Measurements from ENCODE around the gene ZNF124. TPM values are rescaled to one million over a fixed set of nuclear protein-coding genes. Genes with fewer than 3 reads are reported as not detected.

The ZNF124 gene
- total and polyA plus RNA-seq, 2 of the 8 experiments (the other 6 are each of a cell fraction or from before 2014, with no cell fraction given): 4.6 to 39.9 TPM

DNA sequence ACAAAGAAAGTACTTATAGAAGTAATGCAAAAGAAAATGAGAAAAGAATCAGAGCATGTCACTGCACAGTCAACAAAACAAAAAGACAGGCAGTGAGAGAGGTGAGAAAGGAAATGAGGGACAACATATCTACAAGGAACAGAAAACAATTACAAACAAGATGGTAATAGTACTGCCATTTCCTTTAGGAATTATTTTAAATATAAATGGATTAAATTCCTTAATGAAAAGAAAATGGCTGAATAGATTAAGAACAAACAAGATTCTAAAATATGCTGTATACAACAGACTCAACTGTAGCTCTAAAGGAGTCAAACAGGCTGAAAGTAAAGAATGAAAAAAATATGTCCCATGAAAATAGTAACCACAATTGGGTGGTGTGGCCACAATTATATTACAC is 22.1 kb upstream of the ZNF124 start:
- H3K23ac ChIP-seq (ENCODE audit: insufficient read length): no peak overlapping the region
- no peaks in the 10 kb centered on the region for H4K20me1 ChIP-seq (replicated peaks in 1 of 2; ENCODE audit: control insufficient read depth in 1 of 2, insufficient read depth in 2 of 2, low read length in 2 of 2)
- H2BK20ac ChIP-seq (ENCODE audit: low read length): no peak overlapping the region
- TF ChIP-seq YY1 (IDR thresholded peaks at IDR 0.05; ENCODE audit: low read depth, low read length): no peak
- TF ChIP-seq EZH2 (IDR thresholded peaks at IDR 0.05; ENCODE audit: low read depth, low read length, severe bottlenecking): no peak
- TF ChIP-seq, protein P1, sequence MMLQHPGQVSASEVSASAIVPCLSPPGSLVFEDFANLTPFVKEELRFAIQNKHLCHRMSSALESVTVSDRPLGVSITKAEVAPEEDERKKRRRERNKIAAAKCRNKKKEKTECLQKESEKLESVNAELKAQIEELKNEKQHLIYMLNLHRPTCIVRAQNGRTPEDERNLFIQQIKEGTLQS (IDR thresholded peaks at IDR 0.05; ENCODE audit: insufficient read depth, low read depth, low read length): no peak
- TF ChIP-seq BRCA1 (IDR thresholded peaks at IDR 0.05; ENCODE audit: low read depth, low read length): no peak
- no peak for TF ChIP-seq POLR2A (IDR thresholded peaks at IDR 0.05; ENCODE audit: control extremely low read depth in 1 of 2, low read depth in 2 of 2, low read length in 2 of 2)
- TF ChIP-seq TEAD4 (IDR thresholded peaks at IDR 0.05; ENCODE audit: low read depth, low read length): no peak
- TF ChIP-seq SIX5 (IDR thresholded peaks at IDR 0.05; ENCODE audit: low read depth, low read length): no peak
- TF ChIP-seq, protein P2, sequence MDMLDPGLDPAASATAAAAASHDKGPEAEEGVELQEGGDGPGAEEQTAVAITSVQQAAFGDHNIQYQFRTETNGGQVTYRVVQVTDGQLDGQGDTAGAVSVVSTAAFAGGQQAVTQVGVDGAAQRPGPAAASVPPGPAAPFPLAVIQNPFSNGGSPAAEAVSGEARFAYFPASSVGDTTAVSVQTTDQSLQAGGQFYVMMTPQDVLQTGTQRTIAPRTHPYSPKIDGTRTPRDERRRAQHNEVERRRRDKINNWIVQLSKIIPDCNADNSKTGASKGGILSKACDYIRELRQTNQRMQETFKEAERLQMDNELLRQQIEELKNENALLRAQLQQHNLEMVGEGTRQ (IDR thresholded peaks at IDR 0.05; ENCODE audit: low read length): no peak
- no peak for TF ChIP-seq FOSL1 (IDR thresholded peaks at IDR 0.05; ENCODE audit: insufficient read depth, low read depth, low read length)
- TF ChIP-seq RAD21 (IDR thresholded peaks at IDR 0.05 in 1 of 2, conservative IDR thresholded peaks at IDR 0.05 in 1 of 2; ENCODE audit: low read depth in 2 of 2, low read length in 2 of 2): no peak
- TF ChIP-seq SIN3A (conservative IDR thresholded peaks at IDR 0.05 in 1 of 2, IDR thresholded peaks at IDR 0.05 in 1 of 2; ENCODE audit: low read depth in 1 of 2, low read length in 2 of 2): no peak
- no peak for TF ChIP-seq SIRT6 (IDR thresholded peaks at IDR 0.05; ENCODE audit: low read length)
- TF ChIP-seq RFX5 (IDR thresholded peaks at IDR 0.05; ENCODE audit: borderline replicate concordance, low read depth, low read length): no peak
- peaks cover 18 to 23% of the 10 kb centered on the region in 2 experiments for H3K9me3 ChIP-seq (ENCODE audit: insufficient read depth in 2 of 2, low read depth in 1 of 2, low read length in 1 of 2)
- no peak for FAIRE-seq
- ChIA-PET CTCF (ENCODE audit: partially characterized antibody) (no interaction called here), POLR2A (ENCODE audit: partially characterized antibody) (interaction anchor here (0.7 kb wide), 1 partner anchor 1684 kb away, joined by 3 read pairs; no protein-coding TSS in a partner anchor)
- no peak overlapping the region for H3K4me3 ChIP-seq (ENCODE audit: extremely low read depth in 1 of 4, insufficient read depth in 2 of 4, low read depth in 3 of 4, low read length in 4 of 4)
- no peaks in the 10 kb centered on the region for H3K79me1 ChIP-seq (ENCODE audit: low read depth, low read length)
- no peak overlapping the region for H3K14ac ChIP-seq (ENCODE audit: insufficient read length)
- no peak overlapping the region for H3K18ac ChIP-seq (ENCODE audit: extremely low read depth, low read length)
- no peak overlapping the region for H2BK15ac ChIP-seq (ENCODE audit: low read length)
- no peaks in the 10 kb centered on the region for H3K23me2 ChIP-seq (ENCODE audit: low read depth, low read length)
- no peak for DNase-seq (ENCODE audit: low read depth in 1 of 2, low spot score in 2 of 2)
- no peak overlapping the region for H4K91ac ChIP-seq (replicated peaks; ENCODE audit: insufficient read length, low read length)
- H3K4me2 ChIP-seq (ENCODE audit: insufficient read depth in 1 of 2, low read depth in 2 of 2, low read length in 2 of 2): no peak overlapping the region
- H2BK5ac ChIP-seq (ENCODE audit: low read depth, low read length): no peak overlapping the region
- H3K36me3 ChIP-seq (ENCODE audit: control insufficient read depth in 2 of 4, insufficient read depth in 4 of 4, low read length in 3 of 4): peaks cover 0 to 53% (median 19%) of the 10 kb centered on the region in 4 experiments; a peak in 6 of 8 replicates
- no peak overlapping the region for H2BK120ac ChIP-seq (replicated peaks; ENCODE audit: low read depth, low read length)
- H2AFZ ChIP-seq (ENCODE audit: low read length): no peak overlapping the region
- H3K4me1 ChIP-seq (replicated peaks in 1 of 4; ENCODE audit: control insufficient read depth in 3 of 4, insufficient read depth in 4 of 4, low read length in 3 of 4): no peaks in the 10 kb centered on the region
- H2BK12ac ChIP-seq (ENCODE audit: low read depth, low read length): no peak overlapping the region
- no peak overlapping the region for H3K27ac ChIP-seq (ENCODE audit: low read depth, low read length)
- no peak overlapping the region for H3K4ac ChIP-seq (replicated peaks; ENCODE audit: insufficient read length, low read depth, low read length)
- H3K56ac ChIP-seq (replicated peaks; ENCODE audit: insufficient read length, low read depth, low read length): no peak overlapping the region
- H2AK5ac ChIP-seq (ENCODE audit: low read depth, low read length): no peak overlapping the region
- no peak overlapping the region for H4K8ac ChIP-seq (ENCODE audit: extremely low read depth, insufficient read depth, low read length)
- H3K27me3 ChIP-seq (replicated peaks in 1 of 4; ENCODE audit: control insufficient read depth in 3 of 4, extremely low read depth in 1 of 4, insufficient read depth in 3 of 4, low read length in 3 of 4): no peaks in the 10 kb centered on the region
- H3K79me2 ChIP-seq (ENCODE audit: control insufficient read depth in 1 of 2, insufficient read depth in 2 of 2, low read length in 2 of 2): no peaks in the 10 kb centered on the region
- H3K9ac ChIP-seq (replicated peaks in 1 of 4; ENCODE audit: extremely low read depth in 1 of 4, low read depth in 3 of 4, low read length in 3 of 4): no peak overlapping the region
- H4K5ac ChIP-seq (ENCODE audit: insufficient read length, low read depth, low read length): no peak overlapping the region
